ENCODE measurements around the gene CCNY. TPM values are rescaled to one million over a fixed set of nuclear protein-coding genes. Genes with fewer than 3 reads are reported as not detected.

The CCNY gene
- polyA plus RNA-seq, 1 experiment = 39.0 TPM

- Histone ChIP-seq H3K4me3 (ENCODE audit: low read depth, low read length) (no peak overlapping the region), H3K27me3 (ENCODE audit: control insufficient read depth, insufficient read depth, low read length) (no peaks in the 10 kb centered on the region), H3K36me3 (ENCODE audit: control insufficient read depth, insufficient read depth, low read length) (no peaks in the 10 kb centered on the region; the same call in 1 of the 2 replicates)
- ChIA-PET POLR2A (interaction anchor here (0.6 kb wide), 1 partner anchor 14 kb away, joined by 5 read pairs; no protein-coding TSS in a partner anchor), CTCF (interaction anchor here (0.6 to 1.2 kb wide), 4 partner anchors 9 to 275 kb away, joined by 3 to 5 read pairs (median 3); no protein-coding TSS in a partner anchor)
- DNase-seq (ENCODE audit: low read depth) = no peak
- TF ChIP-seq CTCF (IDR thresholded peaks at IDR 0.05; ENCODE audit: insufficient read depth, low read depth, low read length) = no peak
Observed at GRCh38 chr10:35349389-35349915, 13.1 kb downstream of the CCNY start.

- DNase-seq (ENCODE audit: low read depth) = no peak
- TF ChIP-seq CTCF (IDR thresholded peaks at IDR 0.05; ENCODE audit: insufficient read depth, low read depth, low read length) = no peak
- ChIA-PET POLR2A (no interaction called here), CTCF (interaction anchor here (1.4 kb wide), 1 partner anchor 8 kb away, joined by 3 read pairs; no protein-coding TSS in a partner anchor)
- Histone ChIP-seq H3K36me3 (ENCODE audit: control insufficient read depth, insufficient read depth, low read length) (no peaks in the 10 kb centered on the region; the same call in 1 of the 2 replicates), H3K4me3 (ENCODE audit: low read depth, low read length) (no peak overlapping the region), H3K27me3 (ENCODE audit: control insufficient read depth, insufficient read depth, low read length) (no peaks in the 10 kb centered on the region)
Observed at GRCh38 chr10:35351021-35351420, 14.7 kb downstream of the CCNY start.

GRCh38 chr10:35352097-35352496 is 15.8 kb downstream of the CCNY start:
- TF ChIP-seq CTCF (IDR thresholded peaks at IDR 0.05; ENCODE audit: insufficient read depth, low read depth, low read length) = no peak
- ChIA-PET CTCF (interaction anchor here (0.6 kb wide), 1 partner anchor 254 kb away, joined by 3 read pairs; no protein-coding TSS in a partner anchor), POLR2A (no interaction called here)
- Histone ChIP-seq H3K4me3 (ENCODE audit: low read depth, low read length) (no peak overlapping the region), H3K27me3 (ENCODE audit: control insufficient read depth, insufficient read depth, low read length) (no peaks in the 10 kb centered on the region), H3K36me3 (ENCODE audit: control insufficient read depth, insufficient read depth, low read length) (no peaks in the 10 kb centered on the region; the same call in 1 of the 2 replicates)
- DNase-seq (ENCODE audit: low read depth) = no peak

- Histone ChIP-seq H3K4me3 (ENCODE audit: low read depth, low read length) (no peak overlapping the region), H3K27me3 (ENCODE audit: control insufficient read depth, insufficient read depth, low read length) (no peaks in the 10 kb centered on the region), H3K36me3 (ENCODE audit: control insufficient read depth, insufficient read depth, low read length) (no peaks in the 10 kb centered on the region; the same call in 1 of the 2 replicates)
- ChIA-PET CTCF (interaction anchor here (1.1 kb wide), 1 partner anchor 11 kb away, joined by 4 read pairs; no protein-coding TSS in a partner anchor), POLR2A (no interaction called here)
- no peak for TF ChIP-seq CTCF (IDR thresholded peaks at IDR 0.05; ENCODE audit: insufficient read depth, low read depth, low read length)
- DNase-seq (ENCODE audit: low read depth) = no peak
Observed at GRCh38 chr10:35352512-35352911, 16.2 kb downstream of the CCNY start.

- H3K27me3 ChIP-seq (ENCODE audit: control insufficient read depth, insufficient read depth, low read length) = no peaks in the 10 kb centered on the region
- no peaks in the 10 kb centered on the region; the same call in 1 of the 2 replicates for H3K36me3 ChIP-seq (ENCODE audit: control insufficient read depth, insufficient read depth, low read length)
- DNase-seq (ENCODE audit: low read depth) = no peak
- CTCF ChIA-PET = interaction anchor here (1.1 to 1.6 kb wide), 2 partner anchors 10 to 211 kb away, joined by 3 to 4 read pairs; no protein-coding TSS in a partner anchor
- H3K4me3 ChIP-seq (ENCODE audit: low read depth, low read length) = no peak overlapping the region
- POLR2A ChIA-PET = no interaction called here
- TF ChIP-seq CTCF (IDR thresholded peaks at IDR 0.05; ENCODE audit: insufficient read depth, low read depth, low read length) = no peak
Observed at GRCh38 chr10:35353395-35353794, 17.1 kb downstream of the CCNY start.

All from BJ (cell line).